Mesendoderm (in vitro differentiated cells): Measurements from ENCODE around the gene TPPP.
A peak's percentile ranks its signal among the peaks of the same experiment; 100 is the strongest.
"Not testable (repeated sequence)": the region's sequence is repeated elsewhere in the genome, so short reads cannot be mapped to it uniquely, and the experiment has no call there.

ENCODE experiments used
- DNase-seq: peaks from one replicate; pipeline ENCODE4 v3.0.0; 2013
- H2AK5ac ChIP-seq: 2 replicates; pipeline ENCODE4 v1.6.1; 2013; ENCODE audit warnings: low read length, inconsistent platforms
- H2BK120ac ChIP-seq: 2 replicates; pipeline ENCODE4 v1.6.1; 2013; ENCODE audit warnings: low read depth, mild to moderate bottlenecking, low read length, moderate library complexity, mixed read lengths
- H2BK15ac ChIP-seq: replicated peaks from 2 replicates; pipeline ENCODE4 v1.6.1; 2013; ENCODE audit warnings: low read depth, mild to moderate bottlenecking, moderate library complexity
- H2BK5ac ChIP-seq: 2 replicates; pipeline ENCODE4 v1.6.1; 2013; ENCODE audit warnings: low read length, inconsistent platforms
- H3K18ac ChIP-seq: 2 replicates; pipeline ENCODE4 v1.6.1; 2013; ENCODE audit warnings: mild to moderate bottlenecking, low read length, mixed read lengths
- H3K23ac ChIP-seq: one replicate; pipeline ENCODE4 v1.6.1; 2013; ENCODE audit warnings: low read length
- H3K27ac ChIP-seq: 2 replicates; pipeline ENCODE4 v1.5.1; 2013; ENCODE audit warnings: low read depth, mild to moderate bottlenecking, inconsistent platforms, low read length, moderate library complexity
- H3K27me3 ChIP-seq: 2 replicates; pipeline ENCODE4 v1.6.1; 2013; ENCODE audit warnings: low read length, control low read depth, mild to moderate bottlenecking, inconsistent platforms; ENCODE audit not compliant: insufficient read depth, poor library complexity
- H3K36me3 ChIP-seq: 2 replicates; pipeline ENCODE4 v1.6.1; 2013; ENCODE audit warnings: low read length, inconsistent platforms; ENCODE audit not compliant: control insufficient read depth, insufficient read depth
- H3K4ac ChIP-seq: one replicate; pipeline ENCODE4 v1.6.1; 2013; ENCODE audit warnings: low read depth, mild to moderate bottlenecking, low read length, moderate library complexity
- H3K4me1 ChIP-seq: 2 replicates; pipeline ENCODE4 v1.6.1; 2013; ENCODE audit warnings: low read depth, low read length, inconsistent platforms; ENCODE audit not compliant: control insufficient read depth
- H3K4me2 ChIP-seq: 2 replicates; pipeline ENCODE4 v1.6.1; 2013; ENCODE audit warnings: low read length
- H3K4me3 ChIP-seq: 2 replicates; pipeline ENCODE4 v1.5.1; 2013; ENCODE audit warnings: mild to moderate bottlenecking, low read length
- H3K56ac ChIP-seq: one replicate; pipeline ENCODE4 v1.6.1; 2013; ENCODE audit warnings: low read length
- H3K79me1 ChIP-seq: 2 replicates; pipeline ENCODE4 v1.6.1; 2013; ENCODE audit warnings: low read length, inconsistent platforms
- H3K79me2 ChIP-seq: 2 replicates; pipeline ENCODE4 v1.6.1; 2013; ENCODE audit warnings: mild to moderate bottlenecking, low read length; ENCODE audit not compliant: control insufficient read depth, insufficient read depth
- H3K9ac ChIP-seq: 2 replicates; pipeline ENCODE4 v1.6.1; 2013; ENCODE audit warnings: low read length, inconsistent platforms
- H4K5ac ChIP-seq: one replicate; pipeline ENCODE4 v1.6.1; 2013; ENCODE audit warnings: low read length
- H4K8ac ChIP-seq: one replicate; pipeline ENCODE4 v1.6.1; 2013; ENCODE audit warnings: low read depth, mild to moderate bottlenecking, control low read depth, low read length, moderate library complexity
- WGBS: extraction: QIAGEN DNeasy Blood & Tissue Kit; methylation state at CpG from one replicate; pipeline ENCODE4 v1.1.7; 2013; ENCODE audit warnings: low lambda C conversion rate, missing lambda C conversion rate; ENCODE audit not compliant: insufficient coverage; ENCODE audit errors: extremely low coverage; 5-methylcytosine and 5-hydroxymethylcytosine counted together

TPPP gene

GRCh38 chr5:628351-629205 is 64.6 kb downstream of the TPPP start:
- not testable (repeated sequence) for H3K9ac ChIP-seq, H3K18ac ChIP-seq, H3K79me2 ChIP-seq, H3K27me3 ChIP-seq, H4K5ac ChIP-seq, H3K4ac ChIP-seq, H2AK5ac ChIP-seq, H3K23ac ChIP-seq, H3K4me1 ChIP-seq, H3K4me2 ChIP-seq, H4K8ac ChIP-seq, H3K56ac ChIP-seq, H3K4me3 ChIP-seq, H3K79me1 ChIP-seq, H2BK120ac ChIP-seq, H2BK5ac ChIP-seq, H3K27ac ChIP-seq, H3K36me3 ChIP-seq, H2BK15ac ChIP-seq
- no CpG with 5 or more reads among the region's 21 CpGs for WGBS
- peak; percentile 3 for DNase-seq

- Histone ChIP-seq H3K9ac (no peak overlapping the region), H2BK15ac (no peak overlapping the region), H3K4ac (no peak overlapping the region), H3K36me3 (peaks cover 5% of the 10 kb centered on the region), H3K18ac (no peak overlapping the region), H3K27ac (no peak overlapping the region), H3K56ac (no peak overlapping the region), H3K4me3 (no peak overlapping the region), H3K4me2 (no peak overlapping the region), H4K5ac (no peak overlapping the region), H3K27me3 (no peaks in the 10 kb centered on the region), H2BK5ac (no peak overlapping the region), H2AK5ac (no peak overlapping the region), H3K4me1 (no peaks in the 10 kb centered on the region), H3K79me2 (no peaks in the 10 kb centered on the region), H3K79me1 (no peaks in the 10 kb centered on the region), H2BK120ac (no peak overlapping the region), H4K8ac (no peak overlapping the region), H3K23ac (no peak overlapping the region)
- no CpG with 5 or more reads among the region's 24 CpGs for WGBS
- DNase-seq = no peak
These were observed 65.3 kb downstream of the TPPP start for GRCh38 chr5:627840-628239.

- no peak for DNase-seq
- H3K27ac ChIP-seq = no peak overlapping the region
- no peak overlapping the region for H3K4me3 ChIP-seq
- H3K18ac ChIP-seq = no peak overlapping the region
- H3K9ac ChIP-seq = no peak overlapping the region
- H2BK120ac ChIP-seq = no peak overlapping the region
- H3K4me2 ChIP-seq = no peak overlapping the region
- H2BK5ac ChIP-seq = no peak overlapping the region
- no peaks in the 10 kb centered on the region for H3K79me2 ChIP-seq
- H3K4ac ChIP-seq = no peak overlapping the region
- H3K4me1 ChIP-seq = no peaks in the 10 kb centered on the region
- H2AK5ac ChIP-seq = no peak overlapping the region
- no peak overlapping the region for H3K56ac ChIP-seq
- no peaks in the 10 kb centered on the region for H3K79me1 ChIP-seq
- H3K36me3 ChIP-seq = peaks cover 6% of the 10 kb centered on the region
- H4K5ac ChIP-seq = no peak overlapping the region
- WGBS = no CpG with 5 or more reads among the region's 3 CpGs
- H4K8ac ChIP-seq = no peak overlapping the region
- no peak overlapping the region for H2BK15ac ChIP-seq
- no peak overlapping the region for H3K23ac ChIP-seq
- no peaks in the 10 kb centered on the region for H3K27me3 ChIP-seq
These were observed 66.3 kb downstream of the TPPP start for GRCh38 chr5:626850-627249.

GRCh38 chr5:625516-625915 is 67.6 kb downstream of the TPPP start:
- no peaks in the 10 kb centered on the region for H3K79me2 ChIP-seq
- DNase-seq = no peak
- no peak overlapping the region for H3K56ac ChIP-seq
- H3K79me1 ChIP-seq = no peaks in the 10 kb centered on the region
- no peak overlapping the region for H3K27ac ChIP-seq
- no peak overlapping the region for H2AK5ac ChIP-seq
- no peak overlapping the region for H4K5ac ChIP-seq
- no peak overlapping the region for H3K4me3 ChIP-seq
- H4K8ac ChIP-seq = no peak overlapping the region
- no peak overlapping the region for H3K18ac ChIP-seq
- H3K9ac ChIP-seq = no peak overlapping the region
- no CpG with 5 or more reads among the region's 16 CpGs for WGBS
- H2BK15ac ChIP-seq = no peak overlapping the region
- no peak overlapping the region for H2BK5ac ChIP-seq
- H3K23ac ChIP-seq = no peak overlapping the region
- H2BK120ac ChIP-seq = no peak overlapping the region
- no peaks in the 10 kb centered on the region for H3K4me1 ChIP-seq
- peaks cover 6% of the 10 kb centered on the region for H3K36me3 ChIP-seq
- H3K4ac ChIP-seq = no peak overlapping the region
- no peaks in the 10 kb centered on the region for H3K27me3 ChIP-seq
- no peak overlapping the region for H3K4me2 ChIP-seq

GRCh38 chr5:624951-625230 is 68.3 kb downstream of the TPPP start:
- H3K27me3 ChIP-seq = no peaks in the 10 kb centered on the region
- H3K4me3 ChIP-seq = no peak overlapping the region
- H3K4me2 ChIP-seq = no peak overlapping the region
- DNase-seq = no peak
- H3K9ac ChIP-seq = no peak overlapping the region
- no peaks in the 10 kb centered on the region for H3K79me1 ChIP-seq
- H4K8ac ChIP-seq = no peak overlapping the region
- H2BK120ac ChIP-seq = no peak overlapping the region
- no peak overlapping the region for H2AK5ac ChIP-seq
- no peak overlapping the region for H3K56ac ChIP-seq
- H3K27ac ChIP-seq = no peak overlapping the region
- H3K79me2 ChIP-seq = no peaks in the 10 kb centered on the region
- no peak overlapping the region for H3K23ac ChIP-seq
- H3K36me3 ChIP-seq = peaks cover 11% of the 10 kb centered on the region
- H4K5ac ChIP-seq = no peak overlapping the region
- no peak overlapping the region for H3K18ac ChIP-seq
- no peak overlapping the region for H3K4ac ChIP-seq
- no CpG with 5 or more reads among the region's 13 CpGs for WGBS
- no peak overlapping the region for H2BK15ac ChIP-seq
- no peaks in the 10 kb centered on the region for H3K4me1 ChIP-seq
- H2BK5ac ChIP-seq = no peak overlapping the region
